Measurements from ENCODE around the gene MRPL34.
A peak's percentile ranks its signal among the peaks of the same experiment; 100 is the strongest.
"Not testable (repeated sequence)": the region's sequence is repeated elsewhere in the genome, so short reads cannot be mapped to it uniquely, and the experiment has no call there.

Gene MRPL34

GRCh38 chr19:17286263-17286662 is 19.4 kb upstream of the MRPL34 start:
- FAIRE-seq = no peak

GRCh38 chr19:17286752-17287151 is 18.9 kb upstream of the MRPL34 start:
- no peak for TF ChIP-seq CTCF (IDR thresholded peaks at IDR 0.05; ENCODE audit: insufficient read depth, missing control alignments)
- no peak for DNase-seq (ENCODE audit: insufficient read length, low spot score)
- no peak for FAIRE-seq

More at GRCh38 chr19:17286263-17286662, 19.4 kb upstream of the MRPL34 start:
- DNase-seq (ENCODE audit: insufficient read length, low spot score) = no peak
- no peak for TF ChIP-seq CTCF (IDR thresholded peaks at IDR 0.05; ENCODE audit: insufficient read depth, missing control alignments)

GRCh38 chr19:17289489-17289888 is 16.2 kb upstream of the MRPL34 start:
- DNase-seq (ENCODE audit: insufficient read length, low spot score) (peak; percentile 91), FAIRE-seq (no peak)
- no peak for TF ChIP-seq CTCF (IDR thresholded peaks at IDR 0.05; ENCODE audit: insufficient read depth, missing control alignments)

- peak; percentile 94 for DNase-seq (ENCODE audit: insufficient read length, low spot score)
- TF ChIP-seq CTCF (IDR thresholded peaks at IDR 0.05; ENCODE audit: insufficient read depth, missing control alignments) = peak; percentile 58
- FAIRE-seq = no peak
These were observed 13.2 kb upstream of the MRPL34 start for GRCh38 chr19:17292301-17293074.

DNA sequence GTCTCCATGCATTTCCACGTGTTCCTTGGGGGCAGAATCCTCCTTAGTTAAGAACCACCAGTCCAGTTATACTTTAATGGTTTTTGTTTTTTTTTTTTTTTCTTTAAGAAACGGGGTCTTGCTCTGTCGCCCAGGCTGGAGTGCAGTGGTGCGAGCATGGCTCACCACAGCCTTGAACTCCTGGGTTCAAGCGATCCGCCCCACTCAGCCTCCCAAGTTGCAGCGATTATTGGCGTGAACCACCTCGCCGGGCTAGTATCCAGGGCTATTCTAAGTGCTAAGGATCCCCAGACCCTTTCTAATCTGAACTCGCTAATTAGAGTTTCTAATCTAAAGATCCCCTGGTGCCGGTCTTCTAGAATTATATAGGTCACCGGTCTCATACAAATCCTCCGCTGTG is 12.1 kb upstream of the MRPL34 start:
- no peak for FAIRE-seq
- TF ChIP-seq CTCF (IDR thresholded peaks at IDR 0.05; ENCODE audit: insufficient read depth, missing control alignments) = no peak
- DNase-seq (ENCODE audit: insufficient read length, low spot score) = no peak

GRCh38 chr19:17294051-17294891 is 11.4 kb upstream of the MRPL34 start:
- DNase-seq (ENCODE audit: insufficient read length, low spot score) (no peak), FAIRE-seq (no peak)
- TF ChIP-seq CTCF (IDR thresholded peaks at IDR 0.05; ENCODE audit: insufficient read depth, missing control alignments) = no peak

DNA sequence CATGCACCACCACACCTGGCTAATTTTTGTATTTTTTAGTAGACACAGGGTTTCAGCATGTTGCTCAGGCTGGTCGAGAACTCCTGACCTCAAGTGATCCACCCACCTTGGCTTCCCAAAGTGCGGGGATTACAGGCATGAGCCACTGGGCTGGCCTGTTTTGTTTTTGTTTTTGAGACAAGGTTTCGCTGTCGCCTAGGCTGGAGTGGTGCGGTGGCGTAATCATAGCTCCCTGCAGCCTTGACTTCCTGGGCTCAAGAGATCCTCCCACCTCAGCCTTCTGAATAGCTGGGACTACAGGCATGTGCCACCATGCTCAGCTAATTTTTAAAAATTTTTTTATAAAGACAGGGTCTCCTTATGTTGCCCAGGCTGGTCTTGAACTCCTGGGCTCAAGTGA is 10.1 kb upstream of the MRPL34 start:
- DNase-seq (ENCODE audit: insufficient read length, low spot score); FAIRE-seq: not testable (repeated sequence)
